Spleen (tissue), 11 donors: ENCODE results near the gene UGCG. TPM values are rescaled to one million over a fixed set of nuclear protein-coding genes. Genes with fewer than 3 reads are reported as not detected.

Source experiments
- DNase-seq: peaks from one replicate; pipeline ENCODE4 v3.0.0-alpha.2; 2020
- H3K27ac ChIP-seq, 8 donors: fragments of 200-600 bp; sonication (generic) in 7 of 8; 1 replicate in 4 of 8; 2 replicates in 4 of 8; pipeline versions ENCODE4 v1.5.0 to v1.8.0; 2016 to 2021; ENCODE audit warnings: inconsistent platforms in 4 of 8, mild to moderate bottlenecking in 4 of 8, moderate library complexity in 1 of 8
- H3K27me3 ChIP-seq, 7 donors: fragments of 200-600 bp; sonication (generic) in 6 of 7; replicated peaks in 1 of 7; 1 replicate in 4 of 7; 2 replicates in 3 of 7; pipeline versions ENCODE4 v1.5.0 to v1.8.0; 2016 to 2021; ENCODE audit warnings: inconsistent platforms in 3 of 7, mild to moderate bottlenecking in 1 of 7
- H3K36me3 ChIP-seq, 6 donors: fragments of 200-600 bp; sonication (generic) in 5 of 6; 1 replicate in 4 of 6; 2 replicates in 2 of 6; pipeline versions ENCODE4 v1.5.0 to v1.8.0; 2016 to 2021; ENCODE audit warnings: inconsistent platforms in 2 of 6
- H3K4me1 ChIP-seq, 6 donors: fragments of 200-600 bp; sonication (generic) in 5 of 6; 1 replicate in 3 of 6; 2 replicates in 3 of 6; pipeline versions ENCODE4 v1.5.0 to v1.8.0; 2016 to 2021; ENCODE audit warnings: inconsistent platforms in 3 of 6
- H3K4me3 ChIP-seq, 8 donors: fragments of 200-600 bp; sonication (generic) in 7 of 8; 1 replicate in 4 of 8; 2 replicates in 4 of 8; pipeline versions ENCODE4 v1.5.0 to v1.8.0; 2016 to 2021; ENCODE audit warnings: inconsistent platforms in 4 of 8, mild to moderate bottlenecking in 4 of 8, moderate library complexity in 2 of 8
- H3K9me3 ChIP-seq, 8 donors: fragments of 200-600 bp; sonication (generic) in 7 of 8; 1 replicate in 4 of 8; 2 replicates in 4 of 8; pipeline versions ENCODE4 v1.5.0 to v1.8.0; 2016 to 2021; ENCODE audit warnings: inconsistent platforms in 4 of 8
- CTCF ChIP-seq, 11 experiments: fragments of 200-600 bp in 7 of 11; fragments of 450-650 bp in 4 of 11; sonication (generic) in 4 of 11; IDR thresholded peaks in 8 of 11; conservative IDR thresholded peaks in 3 of 11; 1 replicate in 7 of 11; 2 replicates in 4 of 11; pipeline versions ENCODE4 v1.4.0 to v1.8.0; 2016 to 2021; ENCODE audit warnings: antibody characterized with exemption in 11 of 11, inconsistent platforms in 4 of 11, mild to moderate bottlenecking in 1 of 11
- POLR2A ChIP-seq, 3 donors: fragments of 450-650 bp; IDR thresholded peaks; one replicate each; pipeline ENCODE4 v1.5.1; 2017; ENCODE audit warnings: antibody characterized with exemption in 3 of 3, mild to moderate bottlenecking in 1 of 3
- POLR2AphosphoS5 ChIP-seq, 3 donors: sonication (generic); formaldehyde crosslinking; IDR thresholded peaks; one replicate each; pipeline ENCODE4 v1.5.1; 2017; ENCODE audit warnings: antibody characterized with exemption in 3 of 3
- WGBS, 5 donors: extraction: QIAGEN DNeasy Blood & Tissue Kit in 3 of 5; methylation state at CpG; one replicate each; pipeline versions ENCODE4 v1.1.5 to v1.1.7; 2013 to 2018; 5-methylcytosine and 5-hydroxymethylcytosine counted together
- intact Hi-C: fragments of 100-400 bp; cut with DNase I; formaldehyde crosslinking; loops from one replicate; pipeline ENCODE4 v1.15.0; 2023; ENCODE audit warnings: low total_unique reads
- polyA plus RNA-seq, 3 donors: library from polyadenylated mRNA; stranded (reverse); fragments of 200-250 nt; gene quantifications; one replicate each; pipeline ENCODE4 v1.2.1, GENCODE V29; 2013
- total RNA-seq, 7 donors: library from RNA; depleted of rRNA in 3 of 7; stranded (reverse); fragments of >200 nt in 3 of 7; fragmentation: NEBNext Ultra II Directional in 4 of 7; extraction: Animal tissue kit (Norgen Biotek cat#: 25700) in 4 of 7; gene quantifications; one replicate each; pipeline versions ENCODE4 v1.1.0 to v1.2.1, GENCODE V29; 2016 to 2021
- donor health status: healthy with polysubstance abuse.
- donor health status: DM: no; HTN: no; CAD: no; lungs with moderate emphysema.
- donor health status: DM: no; HTN: no; CAD: no.
- donor health status: Bipolar disorder and iron deficiency.
- donor health status: healthy.
- donor health status: DM: no; HTN: no; CAD: no.
- donor health status: DM: yes; HTN: yes; CAD: no.

UGCG gene
- total and polyA plus RNA-seq, 10 donors, result 18.1 to 178 (median 80.8) TPM

GRCh38 chr9:111979561-111979960 lies 82.9 kb downstream of the UGCG start:
- intact Hi-C loops, result no loop called here
- no peaks in the 10 kb centered on the region for H3K9me3 ChIP-seq
- peaks cover 0 to 49% (median 28%) of the 10 kb centered on the region in 6 donors for H3K4me1 ChIP-seq
- TF ChIP-seq CTCF (IDR thresholded peaks at IDR 0.05 in 8 of 11, conservative IDR thresholded peaks at IDR 0.05 in 3 of 11), result no peak
- TF ChIP-seq POLR2A (IDR thresholded peaks at IDR 0.05), result no peak
- no peak for TF ChIP-seq POLR2AphosphoS5 (IDR thresholded peaks at IDR 0.05)
- WGBS, 5 donors, result 94 to 97% (median 95%) methylated on average over 3 of the region's 3 CpGs
- H3K4me3 ChIP-seq, result no peak overlapping the region
- no peaks in the 10 kb centered on the region for H3K27me3 ChIP-seq
- H3K27ac ChIP-seq, result no peak overlapping the region
- H3K36me3 ChIP-seq, result no peaks in the 10 kb centered on the region
- no peak for DNase-seq

GRCh38 chr9:111980398-111980797 lies 83.8 kb downstream of the UGCG start:
- Histone ChIP-seq H3K4me1 (peaks cover 5 to 51% (median 34%) of the 10 kb centered on the region in 6 donors), H3K9me3 (no peaks in the 10 kb centered on the region), H3K27me3 (no peaks in the 10 kb centered on the region), H3K27ac (peak overlapping the region in 1 of 8 donors; percentile 3), H3K36me3 (no peaks in the 10 kb centered on the region), H3K4me3 (no peak overlapping the region)
- no peak for DNase-seq
- no peak for TF ChIP-seq CTCF (IDR thresholded peaks at IDR 0.05 in 8 of 11, conservative IDR thresholded peaks at IDR 0.05 in 3 of 11)
- TF ChIP-seq POLR2AphosphoS5 (IDR thresholded peaks at IDR 0.05), result no peak
- no peak for TF ChIP-seq POLR2A (IDR thresholded peaks at IDR 0.05)
- WGBS, 5 donors, result 78 to 87% (median 83%) methylated on average over 4 of the region's 4 CpGs
- intact Hi-C loops, result no loop called here

GRCh38 chr9:111983484-111983908 lies 86.9 kb downstream of the UGCG start:
- no peaks in the 10 kb centered on the region for H3K36me3 ChIP-seq
- no peak overlapping the region for H3K4me3 ChIP-seq
- no peak for DNase-seq
- no peak for TF ChIP-seq POLR2A (IDR thresholded peaks at IDR 0.05)
- no peak for TF ChIP-seq POLR2AphosphoS5 (IDR thresholded peaks at IDR 0.05)
- no peak for TF ChIP-seq CTCF (IDR thresholded peaks at IDR 0.05 in 8 of 11, conservative IDR thresholded peaks at IDR 0.05 in 3 of 11)
- no peaks in the 10 kb centered on the region for H3K27me3 ChIP-seq
- H3K4me1 ChIP-seq, result peaks cover 4 to 55% (median 45%) of the 10 kb centered on the region in 6 donors
- WGBS, 5 donors, result 45 to 74% (median 58%) methylated on average over 2 of the region's 2 CpGs
- peak overlapping the region; percentile 53 to 80 (median 72) for H3K27ac ChIP-seq
- H3K9me3 ChIP-seq, result no peaks in the 10 kb centered on the region
- intact Hi-C loops, result no loop called here

- no peaks in the 10 kb centered on the region for H3K27me3 ChIP-seq
- H3K27ac ChIP-seq, result peak overlapping the region; percentile 53 to 80 (median 72)
- DNase-seq, result no peak
- TF ChIP-seq POLR2AphosphoS5 (IDR thresholded peaks at IDR 0.05), result no peak
- TF ChIP-seq CTCF (IDR thresholded peaks at IDR 0.05 in 8 of 11, conservative IDR thresholded peaks at IDR 0.05 in 3 of 11), result no peak
- TF ChIP-seq POLR2A (IDR thresholded peaks at IDR 0.05), result no peak
- H3K9me3 ChIP-seq, result no peaks in the 10 kb centered on the region
- intact Hi-C loops, result no loop called here
- H3K4me1 ChIP-seq, result peaks cover 4 to 55% (median 45%) of the 10 kb centered on the region in 6 donors
- H3K4me3 ChIP-seq, result no peak overlapping the region
- WGBS, 5 donors, result 69 to 78% (median 74%) methylated on average over 5 of the region's 5 CpGs
- H3K36me3 ChIP-seq, result no peaks in the 10 kb centered on the region
These were observed 87.6 kb downstream of the UGCG start for GRCh38 chr9:111984086-111984802.
